HepG2 (cell line): Measurements from ENCODE around the gene BIN1. TPM values are rescaled to one million over a fixed set of nuclear protein-coding genes. Genes with fewer than 3 reads are reported as not detected.

Experiments
- ATAC-seq: fragments of 200-7000 bp; cut with Tn5 transposase; 3 replicates; pipeline ENCODE4 v1.9.1; 2020; ENCODE audit warnings: mild to moderate bottlenecking, moderate library complexity
- BruUV-seq: library from RNA; stranded (reverse); fragments of 400-500 nt; replicated peaks from 2 replicates; lab custom pipeline; 2021; lab: Mats Ljungman, UMichigan
- CTCF ChIA-PET: fragments of 300-600 bp; formaldehyde crosslinking; extraction: SDS; loops from one replicate; lab custom pipeline; 2021; ENCODE audit warnings: low total read pairs, inconsistent platforms, low intra/inter-chr PET ratio; lab: Yijun Ruan, JAX
- POLR2A ChIA-PET: fragments of 350-600 bp; sonication (Branson Sonifier 250); formaldehyde crosslinking; loops from one replicate; lab custom pipeline; 2020; ENCODE audit warnings: antibody characterized with exemption, inconsistent platforms; lab: Yijun Ruan, JAX
- DNase-seq: peaks from one replicate; pipeline ENCODE4 v3.0.0-alpha.2; 2015; ENCODE audit warnings: low spot score
- FAIRE-seq: peaks from 3 replicates; lab custom pipeline; 2011; peaks lifted over from hg19 to GRCh38; lab: Jason Lieb, UNC
- H2AFZ ChIP-seq: one replicate; pipeline ENCODE4 v1.6.1; 2011; ENCODE audit warnings: low read length, inconsistent platforms
- H3K27ac ChIP-seq: fragments of 300-600 bp; 3 replicates; pipeline ENCODE4 v1.8.0; 2011; ENCODE audit warnings: mixed run types, mild to moderate bottlenecking, mixed read lengths, low read length, inconsistent platforms; ENCODE audit not compliant: insufficient read depth; ENCODE audit errors: extremely low read length
- H3K27me3 ChIP-seq, 2 experiments: fragments of 200-600 bp in 1 of 2; 2 replicates in 1 of 2; 3 replicates in 1 of 2; pipeline versions ENCODE4 v1.6.0 to v1.8.0; 2011; ENCODE audit warnings: low read length in 2 of 2, mild to moderate bottlenecking in 2 of 2, moderate library complexity in 2 of 2, inconsistent platforms in 1 of 2; ENCODE audit not compliant: insufficient read depth in 2 of 2, control insufficient read depth in 1 of 2
- H3K36me3 ChIP-seq, 2 experiments: fragments of 200-600 bp in 1 of 2; replicated peaks in 1 of 2; 2 replicates in 1 of 2; 3 replicates in 1 of 2; pipeline versions ENCODE4 v1.5.1 to v1.8.0; 2011; ENCODE audit warnings: low read length in 2 of 2, inconsistent platforms in 1 of 2; ENCODE audit not compliant: insufficient read depth in 2 of 2, control insufficient read depth in 1 of 2
- H3K4me1 ChIP-seq: 2 replicates; pipeline ENCODE4 v1.5.1; 2012; ENCODE audit warnings: low read length, inconsistent platforms; ENCODE audit not compliant: insufficient read depth
- H3K4me2 ChIP-seq: 2 replicates; pipeline ENCODE4 v1.6.0; 2011; ENCODE audit warnings: low read depth, low read length, inconsistent platforms
- H3K4me3 ChIP-seq, 3 experiments: fragments of 200-600 bp in 1 of 3; sonication (generic), shearing (Covaris generic) in 1 of 3; replicated peaks in 1 of 3; 2 replicates each; pipeline ENCODE4 v1.5.1; 2011 to 2016; ENCODE audit warnings: low read length in 3 of 3, inconsistent platforms in 2 of 3, low read depth in 2 of 3, mild to moderate bottlenecking in 2 of 3, control low read depth in 1 of 3, mixed read lengths in 1 of 3; ENCODE audit not compliant: insufficient read depth in 1 of 3
- H3K79me2 ChIP-seq: one replicate; pipeline ENCODE4 v1.6.1; 2011; ENCODE audit warnings: low read length, inconsistent platforms; ENCODE audit not compliant: insufficient read depth
- H3K9ac ChIP-seq: 2 replicates; pipeline ENCODE4 v1.6.0; 2011; ENCODE audit warnings: mild to moderate bottlenecking, low read depth, low read length, inconsistent platforms; ENCODE audit not compliant: insufficient read depth
- H3K9me3 ChIP-seq: 2 replicates; pipeline ENCODE4 v1.5.1; 2012; ENCODE audit warnings: mild to moderate bottlenecking, low read length
- H4K20me1 ChIP-seq: 2 replicates; pipeline ENCODE4 v1.6.0; 2011; ENCODE audit warnings: inconsistent platforms, mild to moderate bottlenecking, low read length, moderate library complexity; ENCODE audit not compliant: insufficient read depth
- ATAD3A ChIP-seq: sonication (generic); formaldehyde crosslinking; IDR thresholded peaks from 2 replicates; pipeline ENCODE4 v1.4.0; 2020; ENCODE audit warnings: missing genetic modification reagents
- ATRX ChIP-seq: sonication (generic); formaldehyde crosslinking; IDR thresholded peaks from 2 replicates; pipeline ENCODE4 v1.4.0; 2020; ENCODE audit warnings: missing genetic modification reagents, borderline replicate concordance
- HNRNPL ChIP-seq: fragments of 200-400 bp; formaldehyde crosslinking; IDR thresholded peaks from 2 replicates; pipeline ENCODE4 v1.6.1; 2017; ENCODE audit warnings: mild to moderate bottlenecking, low read depth, low read length
- LCORL ChIP-seq, 2 experiments: fragments of 450-650 bp in 1 of 2; sonication (generic) in 1 of 2; formaldehyde crosslinking in 1 of 2; IDR thresholded peaks; 2 replicates each; pipeline versions ENCODE4 v1.5.0 to v1.6.1; 2017 to 2020; ENCODE audit warnings: antibody characterized with exemption in 1 of 2, missing genetic modification reagents in 1 of 2
- MIER2 ChIP-seq: IDR thresholded peaks from 2 replicates; pipeline ENCODE4 v1.6.1; 2016; ENCODE audit warnings: missing biosample characterization, missing genetic modification reagents
- NFRKB ChIP-seq: fragments of 450-650 bp; IDR thresholded peaks from 2 replicates; pipeline ENCODE4 v1.6.1; 2017
- PPARG ChIP-seq: conservative IDR thresholded peaks from 2 replicates; pipeline ENCODE4 v1.6.1; 2016; ENCODE audit warnings: missing biosample characterization, missing genetic modification reagents
- TGIF2 ChIP-seq: IDR thresholded peaks from 2 replicates; pipeline ENCODE4 v1.6.1; 2016; ENCODE audit warnings: control low read depth, missing compliant biosample characterization
- ZC3H13 ChIP-seq: sonication (generic); formaldehyde crosslinking; IDR thresholded peaks from 2 replicates; pipeline ENCODE4 v1.8.1; 2023; ENCODE audit warnings: mild to moderate bottlenecking, missing genetic modification reagents, moderate library complexity
- ZNF207 ChIP-seq: fragments of 450-650 bp; IDR thresholded peaks from 2 replicates; pipeline ENCODE4 v1.6.1; 2016; ENCODE audit warnings: antibody characterized with exemption, borderline replicate concordance
- ZNF430 ChIP-seq: sonication (generic); formaldehyde crosslinking; IDR thresholded peaks from 2 replicates; pipeline ENCODE4 v1.9.0; 2021; ENCODE audit warnings: mild to moderate bottlenecking, missing genetic modification reagents
- ZNF598 ChIP-seq: sonication (generic); formaldehyde crosslinking; IDR thresholded peaks from 2 replicates; pipeline ENCODE4 v1.5.1; 2020; ENCODE audit warnings: mild to moderate bottlenecking, missing genetic modification reagents, borderline replicate concordance
- ZNF646 ChIP-seq: sonication (generic); formaldehyde crosslinking; IDR thresholded peaks from 2 replicates; pipeline ENCODE4 v1.9.0; 2021; ENCODE audit warnings: mild to moderate bottlenecking, missing genetic modification reagents
- ZNF652 ChIP-seq: IDR thresholded peaks from 2 replicates; pipeline ENCODE4 v1.6.1; 2016; ENCODE audit warnings: low read depth, borderline replicate concordance
- ZNF746 ChIP-seq: sonication (generic); formaldehyde crosslinking; IDR thresholded peaks from 2 replicates; pipeline ENCODE4 v1.8.0; 2022; ENCODE audit warnings: mild to moderate bottlenecking, missing genetic modification reagents
- WGBS: methylation state at CpG from one replicate; pipeline ENCODE4 v1.1.6; 2017; ENCODE audit warnings: low lambda C conversion rate; 5-methylcytosine and 5-hydroxymethylcytosine counted together
- in situ Hi-C: cut with HindIII; loops from 2 replicates; pipeline ENCODE4 v1.10.0; 2017; ENCODE audit warnings: low pct_unique_long_range_greater_than_20kb; ENCODE audit not compliant: extremely low pct_ligation_motif_present
- intact Hi-C: fragments of 100-400 bp; cut with micrococcal nuclease; formaldehyde crosslinking; loops from one replicate; pipeline ENCODE4 v1.10.0; 2022; ENCODE audit not compliant: unreplicated experiment
- polyA plus RNA-seq, 8 experiments: library from polyadenylated mRNA; depleted of rRNA in 3 of 8; stranded (reverse) in 7 of 8; unstranded in 1 of 8; fragments of >200 nt; fragmentation: Illumina TruSeq in 4 of 8; extraction: Trizol in 4 of 8; gene quantifications; 2 replicates each; pipeline versions ENCODE4 v1.2.1 to v1.2.3, GENCODE V29; 2011 to 2016; ENCODE audit warnings: low read depth in 4 of 8, missing spikeins in 1 of 8, mixed read lengths in 1 of 8; ENCODE audit not compliant: insufficient read depth in 1 of 8
- total RNA-seq, 5 experiments: library from RNA; depleted of rRNA; stranded (reverse); fragments of >200 nt; fragmentation: Illumina TruSeq; extraction: Trizol; gene quantifications; 2 replicates each; pipeline ENCODE4 v1.2.3, GENCODE V29; 2016; ENCODE audit warnings: low read depth in 1 of 5

BIN1 gene
- total and polyA plus RNA-seq, 2 of the 13 experiments (the other 11 are each of a cell fraction or from before 2014, with no cell fraction given): 0.93 to 1.2 TPM

GRCh38 chr2:127053731-127054603, 53.0 kb downstream of the BIN1 start (continued):
- TF ChIP-seq ZC3H13 (CRISPR knock-in tag): no peak
- no peak for TF ChIP-seq NFRKB
- no peak for TF ChIP-seq TGIF2
- TF ChIP-seq HNRNPL: peak; percentile 96
- TF ChIP-seq LCORL (IDR thresholded peaks at IDR 0.05): no peak
- no peak for TF ChIP-seq LCORL (CRISPR knock-in tag; IDR thresholded peaks at IDR 0.05)
- no peak for TF ChIP-seq ZNF652 (CRISPR knock-in tag)
- TF ChIP-seq ATAD3A: no peak
- no peak for TF ChIP-seq ATRX
- no peak for TF ChIP-seq ZNF598 (CRISPR knock-in tag)
- no peak for TF ChIP-seq ZNF207
- TF ChIP-seq MIER2 (CRISPR knock-in tag): no peak
- TF ChIP-seq ZNF430 (CRISPR knock-in tag): no peak

GRCh38 chr2:127052771-127053691, 53.9 kb downstream of the BIN1 start:
- no TSS peak for BruUV-seq
- no peak for DNase-seq
- H3K27ac ChIP-seq: no peak overlapping the region

More at GRCh38 chr2:127052771-127053691, 53.9 kb downstream of the BIN1 start:
- H3K79me2 ChIP-seq: no peaks in the 10 kb centered on the region
- no peaks in the 10 kb centered on the region for H3K36me3 ChIP-seq
- H3K4me3 ChIP-seq: no peak overlapping the region
- H3K9ac ChIP-seq: no peak overlapping the region
- WGBS: 73% methylated on average over 16 of the region's 19 CpGs
- in situ Hi-C loops (no loop called here), intact Hi-C loops (no loop called here)
- FAIRE-seq (no peak), ATAC-seq (no peak)
- H3K4me1 ChIP-seq: peaks cover 12% of the 10 kb centered on the region
- TF ChIP-seq PPARG (CRISPR knock-in tag) (no peak), ZNF646 (CRISPR knock-in tag) (no peak), ZNF746 (CRISPR knock-in tag) (no peak)
- no peak overlapping the region for H3K4me2 ChIP-seq
- H3K9me3 ChIP-seq: no peaks in the 10 kb centered on the region
- H4K20me1 ChIP-seq: no peaks in the 10 kb centered on the region
- CTCF ChIA-PET: no interaction called here
- POLR2A ChIA-PET: no interaction called here
- H3K27me3 ChIP-seq: peaks cover 0 to 3% of the 10 kb centered on the region in 2 experiments; a peak in 2 of 5 replicates
- no peak overlapping the region for H2AFZ ChIP-seq
